Right lobe of liver (tissue), 6 donors: Measurements from ENCODE around the gene GAS6. TPM values are rescaled to one million over a fixed set of nuclear protein-coding genes. Genes with fewer than 3 reads are reported as not detected.

Experiments
- ATAC-seq, 4 donors: fragments of 200-7000 bp; cut with Tn5 transposase; one replicate each; pipeline ENCODE4 v1.9.1; 2020; ENCODE audit warnings: mild to moderate bottlenecking in 4 of 4, moderate library complexity in 4 of 4
- DNase-seq, 3 donors: peaks; one replicate each; pipeline ENCODE4 v3.0.0-alpha.2; 2020
- H3K27ac ChIP-seq, 3 donors: fragments of 200-600 bp; one replicate each; pipeline ENCODE4 v1.8.0; 2022
- H3K27me3 ChIP-seq, 2 donors: fragments of 200-600 bp; one replicate each; pipeline ENCODE4 v1.8.0; 2022
- H3K36me3 ChIP-seq, 4 donors: fragments of 200-600 bp; sonication (generic) in 1 of 4; one replicate each; pipeline versions ENCODE4 v1.5.1 to v1.8.0; 2017 to 2022; ENCODE audit warnings: control low read depth in 1 of 4
- H3K4me1 ChIP-seq, 4 donors: fragments of 200-600 bp; sonication (generic) in 1 of 4; one replicate each; pipeline versions ENCODE4 v1.5.1 to v1.8.0; 2017 to 2022; ENCODE audit warnings: control low read depth in 1 of 4
- H3K4me3 ChIP-seq, 3 donors: fragments of 200-600 bp; one replicate each; pipeline ENCODE4 v1.8.0; 2022
- H3K9me3 ChIP-seq, 4 donors: fragments of 200-600 bp; sonication (generic) in 1 of 4; one replicate each; pipeline versions ENCODE4 v1.5.1 to v1.8.0; 2017 to 2022; ENCODE audit warnings: control low read depth in 1 of 4
- POLR2A ChIP-seq: fragments of 450-650 bp; IDR thresholded peaks from one replicate; pipeline ENCODE4 v1.6.1; 2017; ENCODE audit warnings: antibody characterized with exemption, mild to moderate bottlenecking
- WGBS: methylation state at CpG from one replicate; pipeline ENCODE4 v1.1.6; 2018; ENCODE audit warnings: low coverage, low lambda C conversion rate; ENCODE audit not compliant: insufficient coverage; ENCODE audit errors: missing lambda C conversion rate; 5-methylcytosine and 5-hydroxymethylcytosine counted together
- intact Hi-C, 2 donors: fragments of 100-400 bp; cut with DNase I; formaldehyde crosslinking; loops; one replicate each; pipeline versions ENCODE4 v1.11.2 to v1.14.1; 2022
- total RNA-seq, 6 experiments: library from RNA; depleted of rRNA in 2 of 6; stranded (reverse); fragments of >200 nt in 2 of 6; fragmentation: NEBNext Ultra II Directional in 3 of 6; extraction: Animal tissue kit (Norgen Biotek cat#: 25700) in 3 of 6; gene quantifications; one replicate each; pipeline versions ENCODE4 v1.1.0 to v1.2.4, GENCODE V29; 2016 to 2023
- TF ChIP-seq, protein P1 (sequence below), 4 donors: fragments of 200-600 bp in 3 of 4; fragments of 450-650 bp in 1 of 4; IDR thresholded peaks; one replicate each; pipeline versions ENCODE4 v1.5.1 to v1.8.0; 2016 to 2022; ENCODE audit warnings: antibody characterized with exemption in 4 of 4, mild to moderate bottlenecking in 2 of 4
- donor health status: DM: no; HTN: yes; CAD: no.
- donor health status: DM: no; HTN: no; CAD: no.
- donor health status: DM: no; HTN: no; CAD: no.
- donor health status: DM: no; HTN: yes; CAD: no.
- donor health status: DM: no; HTN: yes; CAD: no.

The GAS6 gene
- total RNA-seq, 6 experiments from 2014 or later = 11.9 to 48.5 (median 27.2) TPM

DNA sequence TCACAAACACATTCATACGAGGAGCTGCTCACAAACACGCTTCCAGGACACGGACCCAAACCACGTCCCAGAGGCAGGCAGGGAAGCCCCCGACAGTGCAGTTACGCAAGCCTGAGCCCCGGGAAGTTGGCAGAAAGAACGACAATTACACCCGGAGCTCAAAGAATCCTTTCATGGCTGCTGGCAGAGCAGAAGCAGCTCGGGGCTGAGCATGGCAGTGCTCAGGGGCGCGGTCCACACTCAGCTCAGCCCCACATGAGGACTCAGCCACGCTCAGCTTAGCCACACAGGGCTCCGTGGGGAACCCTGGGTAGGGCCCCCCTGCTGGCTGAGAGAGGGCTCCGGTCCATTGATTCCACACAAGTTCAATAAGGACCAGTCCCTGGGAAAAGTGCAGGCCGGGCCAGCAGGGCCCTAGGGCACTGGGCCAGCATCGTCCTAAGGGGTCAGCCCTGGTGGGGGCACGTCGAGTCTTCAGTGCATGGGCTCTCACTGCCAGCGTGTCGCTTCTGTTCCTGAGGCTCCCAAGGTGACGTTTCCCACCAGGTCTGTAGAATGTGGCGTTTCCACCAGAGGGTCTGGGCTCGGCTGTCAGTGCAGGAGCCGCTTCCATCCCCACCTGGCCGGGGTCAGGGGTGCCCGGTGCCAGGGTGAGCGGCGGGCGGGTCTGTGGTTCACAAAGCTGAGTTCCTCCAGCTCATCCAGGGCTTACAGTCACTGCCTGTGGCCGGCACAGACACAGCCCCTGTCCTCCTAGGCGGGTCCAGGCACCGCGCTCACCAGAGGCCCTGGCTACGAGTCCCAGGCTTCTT is 23.1 kb downstream of the GAS6 start:
- Histone ChIP-seq H3K9me3 (no peaks in the 10 kb centered on the region), H3K27ac (peak overlapping the region; percentile 56 to 84 (median 79)), H3K27me3 (no peaks in the 10 kb centered on the region), H3K4me1 (peaks cover 0 to 50% (median 6%) of the 10 kb centered on the region in 4 donors), H3K36me3 (no peaks in the 10 kb centered on the region), H3K4me3 (no peak overlapping the region)
- DNase-seq (peak in 1 of 3 donors; percentile 55), ATAC-seq (peak in 1 of 4 donors; percentile 1)
- intact Hi-C loops = no loop called here
- WGBS = 60% methylated on average over 1 of the region's 35 CpGs
- TF ChIP-seq POLR2A = no peak
- TF ChIP-seq, protein P1, sequence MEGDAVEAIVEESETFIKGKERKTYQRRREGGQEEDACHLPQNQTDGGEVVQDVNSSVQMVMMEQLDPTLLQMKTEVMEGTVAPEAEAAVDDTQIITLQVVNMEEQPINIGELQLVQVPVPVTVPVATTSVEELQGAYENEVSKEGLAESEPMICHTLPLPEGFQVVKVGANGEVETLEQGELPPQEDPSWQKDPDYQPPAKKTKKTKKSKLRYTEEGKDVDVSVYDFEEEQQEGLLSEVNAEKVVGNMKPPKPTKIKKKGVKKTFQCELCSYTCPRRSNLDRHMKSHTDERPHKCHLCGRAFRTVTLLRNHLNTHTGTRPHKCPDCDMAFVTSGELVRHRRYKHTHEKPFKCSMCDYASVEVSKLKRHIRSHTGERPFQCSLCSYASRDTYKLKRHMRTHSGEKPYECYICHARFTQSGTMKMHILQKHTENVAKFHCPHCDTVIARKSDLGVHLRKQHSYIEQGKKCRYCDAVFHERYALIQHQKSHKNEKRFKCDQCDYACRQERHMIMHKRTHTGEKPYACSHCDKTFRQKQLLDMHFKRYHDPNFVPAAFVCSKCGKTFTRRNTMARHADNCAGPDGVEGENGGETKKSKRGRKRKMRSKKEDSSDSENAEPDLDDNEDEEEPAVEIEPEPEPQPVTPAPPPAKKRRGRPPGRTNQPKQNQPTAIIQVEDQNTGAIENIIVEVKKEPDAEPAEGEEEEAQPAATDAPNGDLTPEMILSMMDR (IDR thresholded peaks at IDR 0.05) = no peak

GRCh38 chr13:113839536-113840204 is 24.2 kb downstream of the GAS6 start:
- H3K4me1 ChIP-seq = peaks cover 0 to 40% (median 2%) of the 10 kb centered on the region in 4 donors
- peak; percentile 66 for TF ChIP-seq POLR2A
- TF ChIP-seq, protein P1 (IDR thresholded peaks at IDR 0.05) = no peak
- intact Hi-C loops = no loop called here

DNA sequence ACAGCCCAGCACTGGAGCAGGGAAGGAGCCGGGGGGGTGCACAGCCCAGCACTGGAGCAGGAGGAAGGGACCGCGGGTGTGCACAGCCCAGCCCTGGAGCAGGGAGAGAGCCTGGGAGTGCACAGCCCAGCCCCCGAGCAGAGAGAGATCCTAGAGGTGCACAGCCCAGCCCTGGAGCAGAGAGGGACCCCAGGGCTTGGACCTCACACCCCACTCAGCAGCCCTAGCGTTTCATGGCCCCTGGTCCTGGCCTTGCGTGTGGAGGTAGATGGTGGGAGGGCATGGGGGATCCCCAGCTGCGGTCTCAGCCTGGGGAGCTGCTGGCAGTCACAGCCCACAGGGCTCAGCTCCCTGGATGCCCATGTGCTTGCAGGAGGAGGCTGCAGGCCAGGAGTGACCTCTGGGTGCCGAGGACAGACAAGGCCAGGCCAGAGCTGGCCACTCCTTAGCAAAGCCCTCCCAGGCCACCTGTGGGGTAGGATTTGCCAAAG is 25.1 kb downstream of the GAS6 start:
- no peak for TF ChIP-seq POLR2A
- TF ChIP-seq, protein P1 (IDR thresholded peaks at IDR 0.05) = no peak
- no peaks in the 10 kb centered on the region for H3K36me3 ChIP-seq
- H3K4me3 ChIP-seq = no peak overlapping the region
- ATAC-seq (no peak), DNase-seq (peak; percentile 24 to 67 (median 52))
- WGBS = 50% methylated on average over 2 of the region's 8 CpGs
- H3K4me1 ChIP-seq = peaks cover 0 to 36% (median 0%) of the 10 kb centered on the region in 4 donors
- intact Hi-C loops = no loop called here
- no peaks in the 10 kb centered on the region for H3K9me3 ChIP-seq
- H3K27ac ChIP-seq = peak overlapping the region in 1 of 3 donors; percentile 33
- H3K27me3 ChIP-seq = no peaks in the 10 kb centered on the region

More at GRCh38 chr13:113839536-113840204, 24.2 kb downstream of the GAS6 start:
- H3K36me3 ChIP-seq = no peaks in the 10 kb centered on the region
- ATAC-seq = peak; percentile 65 to 83 (median 75)
- H3K9me3 ChIP-seq = no peaks in the 10 kb centered on the region
- peak; percentile 82 to 92 (median 88) for DNase-seq
- no peaks in the 10 kb centered on the region for H3K27me3 ChIP-seq
- peak overlapping the region; percentile 56 to 84 (median 79) for H3K27ac ChIP-seq
- H3K4me3 ChIP-seq = no peak overlapping the region
- 55% methylated on average over 7 of the region's 24 CpGs for WGBS

- Histone ChIP-seq H3K27me3 (no peaks in the 10 kb centered on the region), H3K4me3 (no peak overlapping the region), H3K4me1 (peaks cover 0 to 36% (median 0%) of the 10 kb centered on the region in 4 donors), H3K9me3 (no peaks in the 10 kb centered on the region), H3K27ac (peak overlapping the region; percentile 10 to 78 (median 65)), H3K36me3 (no peaks in the 10 kb centered on the region)
- intact Hi-C loops = no loop called here
- TF ChIP-seq POLR2A = peak; percentile 67
- TF ChIP-seq, protein P1 (IDR thresholded peaks at IDR 0.05) = no peak
- ATAC-seq (peak; percentile 75 to 89 (median 82)), DNase-seq (peak; percentile 81 to 93 (median 90))
- WGBS = 20% methylated on average over 3 of the region's 16 CpGs
Measured at GRCh38 chr13:113837560-113838355, 26.1 kb downstream of the GAS6 start.
